T47D (cell line): ENCODE measurements around the gene PRKAR2A.
"Not testable (repeated sequence)": the region's sequence is repeated elsewhere in the genome, so short reads cannot be mapped to it uniquely, and the experiment has no call there.

Experiments used
- DNase-seq, 2 experiments: peaks; one replicate each; pipeline versions ENCODE4 v3.0.0 to v3.0.0-alpha.2; 2011 to 2012; ENCODE audit warnings: low read depth in 1 of 2, low spot score in 1 of 2
- JUND ChIP-seq: IDR thresholded peaks from 2 replicates; pipeline ENCODE4 v1.6.1; 2012; ENCODE audit warnings: low read depth
- in situ Hi-C: cut with HindIII; loops from 2 replicates; pipeline ENCODE4 v1.10.0; 2016; ENCODE audit warnings: low sequenced_read_pairs, low pct_unique_long_range_greater_than_20kb

PRKAR2A gene

DNA sequence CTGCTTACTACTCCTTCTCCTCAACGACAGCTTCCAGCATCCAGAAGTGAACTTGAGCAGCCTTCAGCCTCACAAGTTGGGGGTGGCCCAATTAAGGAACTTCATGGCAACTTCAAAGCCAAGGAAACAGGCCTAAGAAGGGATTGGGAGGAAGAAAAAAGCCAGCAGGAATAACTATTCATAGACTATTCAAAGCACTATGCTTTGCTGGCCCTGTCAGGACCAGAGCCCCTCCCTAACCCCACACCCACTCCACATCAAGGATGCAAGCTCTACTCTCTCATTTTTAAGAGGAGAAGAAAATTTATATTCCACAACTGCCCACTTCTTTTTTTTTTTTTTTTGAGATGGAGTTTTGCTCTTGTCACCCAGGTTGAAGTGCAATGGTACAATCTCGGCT is 10.0 kb upstream of the PRKAR2A start:
- no peak for TF ChIP-seq JUND
- in situ Hi-C loops = no loop called here
- no peak for DNase-seq

DNA sequence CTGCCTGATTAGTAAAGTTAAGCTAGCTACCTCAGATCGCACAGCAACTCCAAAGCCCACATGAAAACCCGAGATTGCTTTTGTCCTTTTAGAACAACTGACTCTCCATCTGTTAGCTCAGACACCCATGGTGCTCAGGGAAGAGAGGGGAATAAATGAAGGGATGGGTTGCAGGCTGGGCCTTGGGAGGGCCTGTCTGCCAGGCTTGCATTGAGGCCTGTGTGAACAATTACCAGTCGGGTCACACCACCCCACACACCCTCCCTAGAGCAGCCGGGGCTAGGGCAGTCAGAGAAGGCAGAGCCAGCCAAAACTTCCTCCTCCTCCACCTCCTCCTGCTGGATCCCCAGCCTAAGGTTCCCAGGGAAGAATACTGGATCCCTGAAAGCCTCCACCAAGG is 8.8 kb upstream of the PRKAR2A start:
- in situ Hi-C loops = no loop called here
- no peak for DNase-seq
- TF ChIP-seq JUND = no peak

DNA sequence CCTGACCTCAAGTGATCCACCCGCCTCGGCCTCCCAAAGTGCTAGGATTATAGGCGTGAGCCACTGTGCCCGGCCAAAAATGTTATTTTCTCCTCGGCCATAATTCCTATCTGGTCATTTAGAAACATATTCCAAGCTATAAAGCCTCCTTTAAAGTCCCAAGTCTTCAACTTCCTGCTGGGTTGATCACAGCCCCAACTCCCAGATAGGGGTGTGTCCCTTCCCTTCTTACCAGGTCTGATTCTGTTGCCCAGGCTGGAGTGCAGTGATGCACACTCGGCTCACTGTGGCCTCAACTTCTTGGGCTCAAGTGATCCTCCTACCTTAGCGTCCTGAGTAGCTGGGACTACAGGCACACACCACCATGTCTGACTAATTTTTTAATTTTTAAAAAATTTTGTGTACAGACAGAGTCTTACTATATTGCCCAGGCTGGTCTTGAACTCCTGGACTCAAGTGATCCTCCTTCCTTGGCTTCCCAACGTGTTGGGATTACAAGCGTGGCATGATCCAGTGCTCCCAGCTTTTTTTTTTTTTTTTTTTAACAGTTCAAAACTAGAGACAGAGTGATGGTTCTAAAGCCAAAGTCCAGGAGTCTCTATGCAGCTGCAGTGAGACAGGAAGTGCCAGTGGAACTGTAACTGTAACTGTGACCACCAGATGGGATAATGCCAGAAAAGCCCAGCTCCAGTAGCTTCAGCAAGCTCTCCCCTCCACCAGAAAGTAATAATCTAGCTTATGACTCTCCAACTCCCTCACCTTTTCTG is 8.2 kb upstream of the PRKAR2A start:
- in situ Hi-C loops = no loop called here
- no peak for DNase-seq
- TF ChIP-seq JUND = no peak

DNA sequence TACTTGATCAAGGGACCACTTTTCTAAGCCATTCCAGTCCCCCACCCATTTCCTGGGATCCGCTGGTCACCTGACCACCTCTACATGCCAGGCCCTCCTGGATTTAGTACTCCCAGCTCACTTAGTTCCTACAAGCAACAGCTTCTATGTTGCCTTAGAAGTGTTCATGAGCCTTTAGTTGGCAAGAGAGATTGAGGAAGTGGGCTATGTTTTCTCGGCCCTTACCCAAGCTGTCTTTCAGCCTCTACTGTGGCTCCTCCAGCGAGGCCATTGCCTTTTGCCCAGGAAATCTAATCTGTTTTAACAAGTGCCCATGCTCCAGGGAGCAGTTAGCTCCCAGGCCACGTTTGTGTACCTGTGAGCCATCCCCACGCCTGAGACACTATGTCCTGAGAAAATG is 4.5 kb upstream of the PRKAR2A start:
- TF ChIP-seq JUND = no peak
- DNase-seq = no peak
- in situ Hi-C loops = no loop called here

DNA sequence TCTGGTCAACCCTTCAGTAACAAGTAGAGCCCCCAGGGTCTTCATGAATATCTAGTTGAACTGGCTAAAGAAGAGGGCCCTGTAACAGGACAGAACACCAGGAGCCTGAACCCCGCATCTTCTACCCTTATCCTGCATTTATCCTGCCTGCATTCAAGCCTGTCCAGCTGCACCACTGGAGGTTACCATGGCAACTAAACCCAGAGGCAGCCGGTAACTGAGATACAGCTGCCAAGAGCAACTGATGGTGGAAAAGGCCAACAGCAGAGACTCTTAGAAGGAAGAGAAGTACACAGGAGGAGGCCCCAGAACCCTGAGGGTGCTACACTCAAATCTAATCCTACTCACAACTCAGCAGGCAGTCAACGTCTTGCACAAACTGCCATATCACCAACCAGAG is 3.7 kb upstream of the PRKAR2A start:
- in situ Hi-C loops = no loop called here
- no peak for DNase-seq
- TF ChIP-seq JUND = no peak

DNA sequence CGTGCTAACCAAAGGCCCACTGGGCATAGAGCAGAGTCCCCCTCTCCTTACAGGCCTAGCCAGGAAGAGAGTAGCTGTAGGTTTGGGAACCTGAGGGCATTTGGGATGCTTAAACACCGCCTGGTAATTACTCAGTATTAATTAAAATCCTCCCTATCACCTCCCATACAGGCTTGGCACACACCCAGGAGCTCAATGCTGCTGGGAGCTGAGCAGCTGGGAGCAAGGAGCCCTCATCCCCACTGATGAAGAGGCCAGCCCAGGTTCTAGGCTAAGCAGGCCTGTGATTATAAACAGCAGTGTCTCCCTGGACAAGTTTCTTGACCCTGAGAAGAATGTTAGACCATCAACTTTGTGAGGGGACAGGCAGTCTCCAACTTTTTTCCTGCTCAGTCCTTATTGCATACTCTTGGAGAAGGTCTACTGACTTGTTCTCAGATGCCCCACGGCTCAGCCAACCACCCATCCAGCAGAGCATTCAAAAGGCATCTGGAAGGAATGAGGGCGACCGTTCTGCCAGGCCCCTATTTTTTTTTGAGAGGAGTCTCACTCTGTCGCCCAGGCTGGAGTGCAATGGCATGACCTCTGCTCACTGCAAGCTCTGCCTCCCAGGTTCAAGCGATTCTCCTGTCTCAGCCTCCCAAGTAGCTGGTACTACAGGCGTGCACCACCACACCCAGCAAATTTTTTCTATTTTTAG is 1.3 kb upstream of the PRKAR2A start:
- TF ChIP-seq JUND = no peak
- in situ Hi-C loops = no loop called here
- DNase-seq = no peak

- TF ChIP-seq JUND = no peak
- peak; percentile 41 to 84 for DNase-seq
Observed at GRCh38 chr3:48847053-48847503, 596 bp downstream of the PRKAR2A start.

DNA sequence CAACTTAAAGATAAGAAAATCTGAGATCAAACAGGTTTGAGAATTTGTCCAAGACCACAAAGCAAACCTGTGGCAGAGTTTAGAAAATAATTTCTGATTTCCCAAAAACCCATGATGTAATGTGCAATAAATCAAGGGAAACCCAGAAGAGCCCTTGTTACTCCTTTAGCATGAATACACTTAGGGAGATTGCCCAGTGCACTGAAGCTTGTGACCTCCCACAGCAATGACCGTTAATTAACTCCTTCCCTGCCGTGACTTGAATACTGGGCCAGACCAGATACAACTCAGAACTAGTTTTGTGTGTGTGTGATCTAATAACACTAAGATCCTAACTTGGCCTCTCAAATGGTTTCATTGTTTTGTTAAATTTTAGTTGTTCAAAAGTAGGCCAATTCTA is 2.5 kb downstream of the PRKAR2A start:
- DNase-seq = no peak
- TF ChIP-seq JUND = no peak
- in situ Hi-C loops = no loop called here

More at GRCh38 chr3:48847053-48847503, 596 bp downstream of the PRKAR2A start:
- in situ Hi-C loops = no loop called here

DNA sequence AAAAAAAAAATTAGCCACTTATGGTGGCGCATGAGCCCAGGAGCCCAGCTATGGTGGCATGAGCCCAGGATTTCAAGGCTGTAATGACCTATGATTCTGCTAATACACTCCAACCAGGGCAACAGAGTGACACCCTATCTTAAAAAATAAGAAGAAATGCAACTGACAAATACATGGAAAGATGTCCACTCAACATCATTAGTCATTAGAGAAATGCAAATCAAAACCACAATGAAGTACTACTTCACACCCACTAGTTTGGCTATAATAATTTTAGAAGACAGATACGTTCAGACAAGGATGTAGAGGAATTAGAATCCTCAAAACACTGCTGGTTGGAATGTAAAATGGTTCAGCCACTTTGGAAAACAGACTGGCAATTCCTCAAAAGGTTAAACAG is 10.5 kb downstream of the PRKAR2A start:
- in situ Hi-C loops = no loop called here
- DNase-seq = no peak
- TF ChIP-seq JUND = no peak

DNA sequence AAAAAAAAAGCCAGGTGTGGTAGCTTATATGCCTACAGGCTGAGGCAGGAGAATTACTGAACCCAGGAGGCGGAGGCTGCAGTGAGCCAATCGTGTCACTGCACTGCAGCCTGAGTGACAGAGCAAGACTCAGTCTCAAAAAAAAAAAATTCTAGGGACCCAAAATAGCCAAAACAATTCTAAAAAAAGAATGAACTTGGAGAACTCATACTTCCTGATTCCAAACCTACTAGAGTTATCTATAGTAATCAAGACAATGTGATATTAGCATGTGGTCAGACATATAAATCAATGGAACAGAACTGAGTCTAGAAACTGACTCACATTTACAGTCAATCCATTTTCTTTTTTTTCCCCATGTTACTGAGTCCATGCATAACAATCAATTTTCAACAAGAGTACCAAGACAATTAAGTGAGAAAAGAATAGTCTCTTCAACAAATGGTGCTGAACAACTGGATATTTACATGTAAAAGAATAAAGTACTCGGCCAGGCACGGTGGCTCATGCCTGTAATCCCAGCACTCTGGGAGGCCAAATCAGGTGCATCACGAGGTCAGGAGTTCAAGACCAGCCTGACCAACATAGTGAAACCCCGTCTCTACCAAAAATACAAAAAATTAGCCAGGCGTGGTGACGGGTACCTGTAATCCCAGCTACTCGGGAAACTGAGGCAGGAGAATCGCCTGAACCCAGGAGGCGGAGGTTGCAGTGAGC is 11.9 kb downstream of the PRKAR2A start:
- DNase-seq = no peak
- in situ Hi-C loops = no loop called here
- no peak for TF ChIP-seq JUND

DNA sequence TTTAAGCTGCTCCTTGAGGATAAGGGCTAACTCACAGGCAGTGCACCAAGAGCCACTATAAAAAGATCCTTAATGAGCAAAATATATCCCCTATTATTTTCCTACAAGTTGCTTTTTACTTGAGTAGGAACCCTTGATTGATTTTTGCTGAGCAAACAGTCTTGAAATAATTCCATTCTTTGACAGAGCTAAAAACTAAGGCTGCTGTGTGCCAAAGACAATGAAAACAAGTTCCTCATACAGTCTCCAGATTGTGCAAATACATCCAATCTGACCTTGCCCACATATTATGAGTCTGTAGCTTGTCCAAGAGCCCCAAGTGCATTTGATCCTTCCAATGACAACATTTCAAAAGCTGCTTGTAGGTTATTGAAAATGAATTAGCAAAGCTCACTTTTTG is 15.0 kb downstream of the PRKAR2A start:
- in situ Hi-C loops = no loop called here
- no peak for TF ChIP-seq JUND
- DNase-seq = no peak

DNA sequence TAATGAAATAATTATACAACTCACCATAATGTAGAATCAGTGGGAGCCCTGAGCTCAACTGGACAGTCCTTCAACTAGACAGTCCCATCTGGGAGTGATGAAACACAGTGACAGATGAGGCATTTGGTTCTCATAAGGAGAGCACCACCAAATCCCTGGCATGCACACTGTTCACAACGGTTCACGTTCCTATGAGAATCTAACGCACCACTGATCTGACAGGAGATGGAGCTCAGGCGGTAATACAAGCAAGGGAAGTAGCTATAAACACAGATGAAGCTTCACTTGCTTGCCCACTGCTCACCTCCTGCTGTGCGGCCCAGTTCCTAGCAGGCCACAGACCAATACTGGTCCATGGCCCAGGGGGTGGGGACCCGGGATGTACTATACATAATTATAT is 17.0 kb downstream of the PRKAR2A start:
- in situ Hi-C loops = no loop called here
- no peak for TF ChIP-seq JUND
- no peak for DNase-seq

DNA sequence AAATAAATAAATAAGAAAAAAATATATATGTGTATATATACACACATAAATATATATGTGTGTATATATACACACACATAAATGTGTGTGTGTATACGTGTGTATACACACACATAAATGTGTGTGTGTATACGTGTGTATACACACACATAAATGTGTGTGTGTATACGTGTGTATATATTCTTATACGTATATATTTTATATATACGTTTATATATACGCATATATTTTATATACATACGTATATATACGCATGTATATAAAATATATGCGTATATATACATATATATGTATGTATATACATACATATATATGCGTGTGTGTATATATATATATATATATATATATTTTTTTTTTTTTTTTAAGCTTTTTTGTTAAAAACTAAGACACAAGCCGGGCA is 18.1 kb downstream of the PRKAR2A start:
- DNase-seq, in situ Hi-C loops: not testable (repeated sequence)

DNA sequence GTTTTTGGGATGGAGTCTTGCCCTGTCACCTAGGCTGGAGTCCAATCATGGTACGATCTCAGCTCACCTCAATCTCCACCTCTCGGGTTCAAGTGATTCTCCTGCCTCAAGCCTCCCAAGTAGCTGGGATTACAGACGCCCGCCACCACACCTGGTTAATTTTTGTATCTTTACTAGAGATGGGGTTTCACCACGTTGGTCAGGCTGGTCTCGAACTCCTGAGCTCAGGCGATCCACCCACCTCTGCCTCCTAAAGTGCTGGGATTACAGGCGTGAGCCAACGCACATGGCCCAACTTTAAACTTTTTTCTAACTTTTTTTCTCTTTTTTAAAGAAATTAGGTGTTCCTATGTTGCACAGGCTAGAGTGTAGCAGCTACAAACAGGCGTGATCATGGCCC is 19.8 kb downstream of the PRKAR2A start:
- DNase-seq, in situ Hi-C loops: not testable (repeated sequence)
